Parathyroid adenoma (tissue), 2 donors: ENCODE data around the gene ZEB1.

Experiments used
- H2AFZ ChIP-seq: fragments of 300-600 bp; sonication (generic); one replicate; pipeline ENCODE4 v1.7.0; 2017; ENCODE audit warnings: antibody characterized with exemption, mild to moderate bottlenecking
- H3K27ac ChIP-seq: fragments of 300-600 bp; sonication (generic); one replicate; pipeline ENCODE4 v1.7.0; 2017
- H3K27me3 ChIP-seq: fragments of 300-600 bp; sonication (generic); one replicate; pipeline ENCODE4 v1.7.0; 2017; ENCODE audit warnings: low read length; ENCODE audit not compliant: control insufficient read depth, insufficient read depth
- H3K36me3 ChIP-seq: fragments of 300-600 bp; sonication (generic); one replicate; pipeline ENCODE4 v1.7.0; 2017; ENCODE audit warnings: low read length; ENCODE audit not compliant: control insufficient read depth, insufficient read depth
- H3K4me1 ChIP-seq: fragments of 300-600 bp; sonication (generic); one replicate; pipeline ENCODE4 v1.7.0; 2017; ENCODE audit warnings: control low read depth
- H3K4me2 ChIP-seq: fragments of 300-600 bp; sonication (generic); one replicate; pipeline ENCODE4 v1.7.0; 2017; ENCODE audit warnings: low read length
- H3K4me3 ChIP-seq: fragments of 300-600 bp; sonication (generic); one replicate; pipeline ENCODE4 v1.7.0; 2017; ENCODE audit warnings: low read depth, low read length
- H3K79me2 ChIP-seq: fragments of 300-600 bp; sonication (generic); one replicate; pipeline ENCODE4 v1.7.0; 2017; ENCODE audit warnings: control low read depth
- H3K9ac ChIP-seq: fragments of 300-600 bp; sonication (generic); one replicate; pipeline ENCODE4 v1.7.0; 2017; ENCODE audit warnings: mild to moderate bottlenecking
- H3K9me3 ChIP-seq: fragments of 300-600 bp; sonication (generic); one replicate; pipeline ENCODE4 v1.7.0; 2017; ENCODE audit warnings: low read length; ENCODE audit not compliant: control insufficient read depth
- CTCF ChIP-seq: fragments of 300-600 bp; sonication (generic); IDR thresholded peaks from one replicate; pipeline ENCODE4 v1.7.0; 2017; ENCODE audit warnings: antibody characterized with exemption, mild to moderate bottlenecking
- donor health status: primary hyperparathyroidism.

Gene ZEB1

GRCh38 chr10:31303212-31303611 lies 15.8 kb upstream of the ZEB1 start:
- Histone ChIP-seq H3K36me3 (no peaks in the 10 kb centered on the region), H3K4me1 (no peaks in the 10 kb centered on the region), H2AFZ (no peak overlapping the region), H3K9me3 (no peaks in the 10 kb centered on the region), H3K27ac (no peak overlapping the region), H3K4me3 (no peak overlapping the region), H3K79me2 (no peaks in the 10 kb centered on the region), H3K4me2 (no peak overlapping the region), H3K9ac (no peak overlapping the region), H3K27me3 (no peaks in the 10 kb centered on the region)
- no peak for TF ChIP-seq CTCF

- no peak overlapping the region for H3K4me3 ChIP-seq
- H3K27ac ChIP-seq: no peak overlapping the region
- H3K27me3 ChIP-seq: no peaks in the 10 kb centered on the region
- no peak for TF ChIP-seq CTCF
- no peak overlapping the region for H3K4me2 ChIP-seq
- H3K79me2 ChIP-seq: no peaks in the 10 kb centered on the region
- no peaks in the 10 kb centered on the region for H3K36me3 ChIP-seq
- H2AFZ ChIP-seq: no peak overlapping the region
- no peaks in the 10 kb centered on the region for H3K9me3 ChIP-seq
- no peaks in the 10 kb centered on the region for H3K4me1 ChIP-seq
- no peak overlapping the region for H3K9ac ChIP-seq
Measured at GRCh38 chr10:31304291-31304970, 14.6 kb upstream of the ZEB1 start.

GRCh38 chr10:31313396-31313795 lies 5.6 kb upstream of the ZEB1 start:
- no peaks in the 10 kb centered on the region for H3K4me1 ChIP-seq
- no peak overlapping the region for H2AFZ ChIP-seq
- H3K9me3 ChIP-seq: no peaks in the 10 kb centered on the region
- H3K4me3 ChIP-seq: no peak overlapping the region
- TF ChIP-seq CTCF: no peak
- H3K27ac ChIP-seq: no peak overlapping the region
- H3K4me2 ChIP-seq: no peak overlapping the region
- no peaks in the 10 kb centered on the region for H3K27me3 ChIP-seq
- H3K79me2 ChIP-seq: no peaks in the 10 kb centered on the region
- H3K36me3 ChIP-seq: no peaks in the 10 kb centered on the region
- H3K9ac ChIP-seq: no peak overlapping the region

GRCh38 chr10:31314256-31315150 lies 4.5 kb upstream of the ZEB1 start:
- H3K36me3 ChIP-seq: no peaks in the 10 kb centered on the region
- H3K9ac ChIP-seq: no peak overlapping the region
- no peak for TF ChIP-seq CTCF
- H3K4me1 ChIP-seq: no peaks in the 10 kb centered on the region
- no peaks in the 10 kb centered on the region for H3K27me3 ChIP-seq
- H3K4me2 ChIP-seq: no peak overlapping the region
- H3K9me3 ChIP-seq: no peaks in the 10 kb centered on the region
- no peaks in the 10 kb centered on the region for H3K79me2 ChIP-seq
- no peak overlapping the region for H2AFZ ChIP-seq
- no peak overlapping the region for H3K4me3 ChIP-seq
- H3K27ac ChIP-seq: no peak overlapping the region
